ENCODE results near the gene AUTS2. TPM values are rescaled to one million over a fixed set of nuclear protein-coding genes. Genes with fewer than 3 reads are reported as not detected.

Gene AUTS2
- total and polyA plus RNA-seq, 2 of the 8 experiments (the other 6 are each of a cell fraction or from before 2014, with no cell fraction given): 25.9 to 101 TPM

GRCh38 chr7:70595755-70596597, 997.7 kb downstream of the AUTS2 start (continued):
- peak; percentile 72; the same call in 1 of the 2 replicates for TF ChIP-seq SUZ12 (IDR thresholded peaks at IDR 0.05; ENCODE audit: low read length)
- no peak for TF ChIP-seq POU5F1 (IDR thresholded peaks at IDR 0.05; ENCODE audit: low read depth, low read length)
- TF ChIP-seq ATF2 (IDR thresholded peaks at IDR 0.05; ENCODE audit: low read length): no peak
- peak; percentile 80 for TF ChIP-seq KDM4A (IDR thresholded peaks at IDR 0.05; ENCODE audit: low read depth, low read length, severe bottlenecking)
- no peak for TF ChIP-seq USF2 (IDR thresholded peaks at IDR 0.05; ENCODE audit: low read length)
- TF ChIP-seq NRF1 (IDR thresholded peaks at IDR 0.05; ENCODE audit: low read depth, low read length): peak; percentile 20; the same call in 1 of the 2 replicates
- no peak for TF ChIP-seq HDAC2 (IDR thresholded peaks at IDR 0.05; ENCODE audit: borderline replicate concordance in 1 of 2, low read depth in 2 of 2, low read length in 2 of 2)
- no peak for TF ChIP-seq SP4 (IDR thresholded peaks at IDR 0.05; ENCODE audit: low read length)
- TF ChIP-seq RNF2 (IDR thresholded peaks at IDR 0.05; ENCODE audit: borderline replicate concordance, low read depth, low read length, missing control alignments, poor library complexity, severe bottlenecking): peak; percentile 48
- peak; percentile 19 for TF ChIP-seq CTBP2 (IDR thresholded peaks at IDR 0.05; ENCODE audit: borderline replicate concordance, insufficient read depth, insufficient read length, low read length)
- peak; percentile 2 for TF ChIP-seq NANOG (IDR thresholded peaks at IDR 0.05; ENCODE audit: insufficient read depth, low read depth, low read length, poor library complexity, severe bottlenecking)
- TF ChIP-seq BCL11A (IDR thresholded peaks at IDR 0.05; ENCODE audit: low read depth in 2 of 2, low read length in 2 of 2): no peak
- no peak for TF ChIP-seq CHD1 (IDR thresholded peaks at IDR 0.05; ENCODE audit: low read depth, low read length)
- TF ChIP-seq TBP (IDR thresholded peaks at IDR 0.05; ENCODE audit: low read depth, low read length): no peak
- TF ChIP-seq JUN (IDR thresholded peaks at IDR 0.05; ENCODE audit: low read depth, low read length): no peak
- TF ChIP-seq HDAC6 (IDR thresholded peaks at IDR 0.05; ENCODE audit: low read depth, low read length): no peak
- TF ChIP-seq EP300 (IDR thresholded peaks at IDR 0.05; ENCODE audit: borderline replicate concordance in 1 of 2, low read depth in 2 of 2, low read length in 2 of 2): no peak
- no peak for TF ChIP-seq YY1 (IDR thresholded peaks at IDR 0.05; ENCODE audit: low read depth, low read length)
- no peak for TF ChIP-seq SIRT6 (IDR thresholded peaks at IDR 0.05; ENCODE audit: low read length)
